ENCODE results near the gene ATG101.
A peak's percentile ranks its signal among the peaks of the same experiment; 100 is the strongest.

Gene ATG101

DNA sequence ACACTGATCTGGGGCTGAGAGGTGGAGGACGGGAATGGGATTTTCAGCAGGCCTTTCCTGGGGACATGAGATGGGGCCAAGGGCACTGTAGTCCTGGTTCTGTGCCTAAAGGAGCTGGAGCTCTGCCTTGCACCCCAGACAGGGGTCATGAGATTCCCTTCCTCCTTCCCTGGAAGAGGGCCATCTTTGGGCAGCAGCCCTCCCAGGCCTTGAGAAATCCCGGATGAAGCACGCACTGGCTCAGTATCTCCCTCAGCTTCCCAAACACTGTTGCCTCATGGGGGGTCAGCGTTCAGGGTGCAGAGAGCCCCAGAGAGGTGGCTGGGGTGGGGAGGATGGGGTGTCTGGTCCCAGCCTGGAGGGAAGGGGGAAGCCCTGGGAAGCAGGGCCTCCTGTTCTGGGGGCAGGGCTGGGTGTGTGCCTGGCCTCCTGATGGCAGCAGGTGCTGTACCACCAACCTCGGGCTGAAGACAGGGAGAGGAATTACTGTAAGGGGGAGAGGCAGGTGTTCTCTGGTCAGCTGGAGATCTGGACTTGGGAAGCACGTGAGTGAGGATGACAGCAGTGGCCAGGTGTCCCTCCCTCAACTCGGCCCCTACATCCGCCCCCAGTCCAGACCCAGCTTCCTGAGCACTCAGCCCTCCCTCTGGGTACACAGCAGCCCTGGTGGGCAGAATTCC, 26.9 kb upstream of the ATG101 start:
- no peak for DNase-seq (ENCODE audit: low read depth)

GRCh38 chr12:52043386-52044212, 26.2 kb upstream of the ATG101 start:
- DNase-seq (ENCODE audit: low read depth), result no peak

DNA sequence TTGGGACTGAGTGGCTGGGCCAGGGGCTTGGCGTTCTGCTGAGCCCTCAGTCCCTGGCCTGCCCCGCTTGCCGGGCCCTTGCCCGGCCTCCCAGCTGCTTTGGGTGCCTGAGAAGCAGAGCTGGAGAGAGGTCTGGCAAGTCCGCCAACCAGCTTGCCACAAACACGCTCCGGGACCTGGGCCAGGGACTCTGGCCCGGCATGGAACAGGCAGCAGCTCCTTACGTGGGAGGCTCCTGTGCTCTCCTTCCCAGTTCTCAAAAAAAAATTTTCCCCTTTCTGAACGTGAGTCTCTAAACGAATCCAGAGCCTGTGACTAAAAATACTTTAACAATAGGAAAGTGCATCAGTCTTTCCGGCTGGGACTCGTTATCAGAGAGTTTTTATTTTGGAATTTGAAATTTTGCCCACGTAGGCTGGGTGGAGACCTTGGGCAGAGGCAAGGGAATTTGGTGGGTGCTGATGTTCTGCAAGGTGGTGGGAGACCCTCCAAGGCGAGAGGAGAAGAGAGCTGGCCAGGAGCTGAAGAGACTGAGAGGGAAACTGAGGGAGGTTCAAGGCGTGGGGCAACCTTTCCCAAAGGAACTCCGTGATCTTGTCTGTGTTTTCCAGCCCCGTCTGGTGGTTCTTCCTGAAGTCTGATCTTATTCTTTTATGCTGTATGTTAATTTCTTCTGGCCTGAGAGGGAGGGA, 25.3 kb upstream of the ATG101 start:
- DNase-seq (ENCODE audit: low read depth), result no peak

DNA sequence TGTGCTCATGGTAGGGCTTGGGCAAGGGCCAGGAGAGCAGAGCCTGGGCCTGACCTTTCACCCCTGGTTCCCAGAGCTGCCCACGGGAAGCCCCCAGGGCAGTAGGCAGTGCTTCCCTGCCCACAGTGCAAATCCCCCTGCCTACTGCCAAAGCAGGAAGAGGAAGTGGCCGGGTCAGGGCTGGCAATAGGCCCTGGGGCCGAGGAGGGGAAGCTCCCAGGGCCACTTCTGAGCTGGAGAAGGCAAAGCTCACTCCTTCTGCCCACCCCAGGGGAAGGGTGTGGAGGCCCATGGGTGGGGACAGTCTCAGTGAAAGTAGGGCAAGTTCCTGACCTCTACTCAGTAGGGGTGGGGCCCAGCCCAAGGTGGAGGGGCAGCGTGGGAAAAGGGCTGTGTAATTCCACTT, 24.0 kb upstream of the ATG101 start:
- no peak for DNase-seq (ENCODE audit: low read depth)

DNA sequence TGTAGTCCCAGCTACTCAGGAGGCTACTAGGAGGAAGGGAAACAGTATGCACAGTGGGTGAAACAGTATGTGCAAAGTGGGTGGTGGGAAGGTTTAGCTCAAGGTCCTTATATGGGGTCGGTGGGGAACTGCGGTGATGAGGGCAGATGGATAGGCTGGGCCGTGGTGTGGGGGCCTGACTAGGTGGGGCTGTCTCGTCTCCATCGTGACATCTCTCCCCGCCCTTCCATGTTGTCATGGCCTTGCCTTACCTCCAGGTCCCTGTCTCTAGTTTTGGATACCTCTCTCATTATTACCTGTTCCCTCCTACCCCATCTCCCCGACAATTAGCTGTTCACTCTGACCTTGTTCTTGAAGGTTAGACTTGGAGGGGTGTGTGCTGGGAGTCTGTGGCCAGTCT, 22.9 kb upstream of the ATG101 start:
- DNase-seq (ENCODE audit: low read depth), result no peak

DNA sequence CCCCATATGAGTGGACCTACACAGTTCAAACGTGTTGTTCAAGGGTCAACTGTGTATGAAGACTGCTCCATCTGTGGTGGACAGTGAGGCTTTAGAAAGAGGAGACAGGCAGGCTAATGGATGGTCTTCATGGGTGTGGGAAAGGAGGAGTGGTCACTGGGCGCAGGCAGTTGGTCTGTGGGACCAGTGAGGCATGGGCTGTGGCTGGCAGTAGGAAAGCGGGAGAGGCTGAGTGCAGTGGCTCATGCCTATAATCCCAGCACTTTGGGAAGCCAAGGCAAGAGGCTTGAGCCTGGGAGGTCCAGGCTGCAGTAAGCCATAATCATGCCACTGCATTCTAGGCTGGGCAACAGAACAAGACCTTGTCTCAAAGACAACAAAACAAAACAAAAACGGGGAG, 20.5 kb upstream of the ATG101 start:
- no peak for DNase-seq (ENCODE audit: low read depth)

GRCh38 chr12:52049688-52050087, 20.1 kb upstream of the ATG101 start:
- DNase-seq (ENCODE audit: low read depth), result no peak

- no peak for DNase-seq (ENCODE audit: low read depth)
Observed at GRCh38 chr12:52050116-52050757, 19.5 kb upstream of the ATG101 start.

GRCh38 chr12:52050758-52051541, 18.8 kb upstream of the ATG101 start, which contains the start of gene NR4A1:
Gene NR4A1, plus strand, starts transcription at chr12:52051442. Its CDS starts 2,887 bp downstream, at chr12:52054329.
- peak; percentile 99 for DNase-seq (ENCODE audit: low read depth)

DNA sequence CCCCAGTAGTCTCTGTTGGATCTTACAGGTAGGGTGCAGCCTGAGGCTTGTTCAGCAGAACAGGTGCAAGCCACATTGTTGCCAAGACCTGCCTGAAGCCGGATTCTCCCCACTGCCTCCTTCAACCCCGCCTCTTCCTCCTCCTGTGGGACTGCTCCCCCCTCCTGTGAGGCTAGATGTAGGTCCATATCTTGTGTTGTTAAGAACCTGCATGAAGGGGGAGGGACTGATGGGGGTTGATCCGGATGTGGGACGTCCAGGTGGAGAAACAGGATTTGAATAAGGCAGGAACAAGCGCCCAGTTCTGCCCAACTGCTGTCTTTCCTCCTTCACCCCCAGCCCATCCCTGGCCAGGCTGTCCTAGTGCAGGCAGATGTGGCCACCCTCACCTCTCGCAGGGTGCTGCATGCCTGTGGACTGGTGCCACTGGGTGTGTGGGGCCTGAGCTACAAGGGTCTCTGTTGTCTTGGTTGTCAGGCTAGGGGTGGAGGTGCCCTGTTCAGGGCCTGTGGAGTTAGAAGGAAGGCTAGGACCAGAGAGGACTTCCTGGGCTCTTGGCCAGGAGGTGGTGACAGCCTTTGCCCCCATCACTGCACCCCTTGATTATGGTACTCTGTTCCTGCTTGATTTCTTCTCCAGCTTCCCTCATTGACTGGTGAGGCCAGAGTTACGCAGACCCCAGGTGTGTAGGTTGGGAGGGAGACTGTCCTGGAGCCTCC, 17.2 kb upstream of the ATG101 start:
- DNase-seq (ENCODE audit: low read depth), result no peak

DNA sequence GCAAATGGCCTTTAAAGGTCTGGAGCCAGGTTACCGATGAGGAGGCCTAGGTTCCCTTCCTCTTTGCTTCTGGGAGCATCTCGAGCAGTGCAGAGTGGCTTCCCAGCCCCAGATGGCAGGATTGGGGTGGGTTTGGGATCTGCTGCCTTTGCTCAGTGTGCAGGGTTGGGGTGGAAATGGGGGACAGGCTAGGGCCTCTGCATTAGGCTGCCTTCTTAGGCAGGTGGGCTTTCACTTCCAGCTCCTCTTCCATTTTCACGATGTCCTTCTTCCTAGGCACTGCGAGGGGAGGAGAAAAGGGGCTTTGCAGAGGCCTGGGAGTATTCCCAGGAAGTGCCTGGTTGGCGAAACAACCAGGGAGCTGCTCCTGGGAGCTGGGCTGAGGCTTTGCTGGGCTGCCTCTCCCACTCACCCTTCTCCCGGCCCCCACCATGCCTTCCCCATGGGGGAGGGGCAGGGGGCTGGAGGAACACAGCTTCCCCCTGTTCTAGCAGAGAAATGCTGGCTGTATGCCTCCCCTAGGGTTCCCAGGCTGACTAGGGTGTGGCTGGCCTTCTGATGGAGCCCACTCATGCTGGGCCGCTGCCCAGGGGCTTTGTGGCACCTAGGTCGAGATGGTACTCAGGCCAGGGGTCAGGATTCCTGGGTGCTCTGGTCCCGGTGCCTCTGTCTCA, 16.1 kb upstream of the ATG101 start:
- DNase-seq (ENCODE audit: low read depth), result no peak

DNA sequence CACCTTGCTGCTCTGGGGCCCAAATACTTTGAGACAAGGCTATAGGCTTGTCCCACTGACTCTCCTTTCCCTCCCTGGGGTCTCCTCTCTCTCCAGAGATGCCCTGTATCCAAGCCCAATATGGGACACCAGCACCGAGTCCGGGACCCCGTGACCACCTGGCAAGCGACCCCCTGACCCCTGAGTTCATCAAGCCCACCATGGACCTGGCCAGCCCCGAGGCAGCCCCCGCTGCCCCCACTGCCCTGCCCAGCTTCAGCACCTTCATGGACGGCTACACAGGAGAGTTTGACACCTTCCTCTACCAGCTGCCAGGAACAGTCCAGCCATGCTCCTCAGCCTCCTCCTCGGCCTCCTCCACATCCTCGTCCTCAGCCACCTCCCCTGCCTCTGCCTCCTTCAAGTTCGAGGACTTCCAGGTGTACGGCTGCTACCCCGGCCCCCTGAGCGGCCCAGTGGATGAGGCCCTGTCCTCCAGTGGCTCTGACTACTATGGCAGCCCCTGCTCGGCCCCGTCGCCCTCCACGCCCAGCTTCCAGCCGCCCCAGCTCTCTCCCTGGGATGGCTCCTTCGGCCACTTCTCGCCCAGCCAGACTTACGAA, 15.4 kb upstream of the ATG101 start:
- DNase-seq (ENCODE audit: low read depth), result no peak

- DNase-seq (ENCODE audit: low read depth), result no peak
Observed at GRCh38 chr12:52054833-52055730, 14.7 kb upstream of the ATG101 start.

DNA sequence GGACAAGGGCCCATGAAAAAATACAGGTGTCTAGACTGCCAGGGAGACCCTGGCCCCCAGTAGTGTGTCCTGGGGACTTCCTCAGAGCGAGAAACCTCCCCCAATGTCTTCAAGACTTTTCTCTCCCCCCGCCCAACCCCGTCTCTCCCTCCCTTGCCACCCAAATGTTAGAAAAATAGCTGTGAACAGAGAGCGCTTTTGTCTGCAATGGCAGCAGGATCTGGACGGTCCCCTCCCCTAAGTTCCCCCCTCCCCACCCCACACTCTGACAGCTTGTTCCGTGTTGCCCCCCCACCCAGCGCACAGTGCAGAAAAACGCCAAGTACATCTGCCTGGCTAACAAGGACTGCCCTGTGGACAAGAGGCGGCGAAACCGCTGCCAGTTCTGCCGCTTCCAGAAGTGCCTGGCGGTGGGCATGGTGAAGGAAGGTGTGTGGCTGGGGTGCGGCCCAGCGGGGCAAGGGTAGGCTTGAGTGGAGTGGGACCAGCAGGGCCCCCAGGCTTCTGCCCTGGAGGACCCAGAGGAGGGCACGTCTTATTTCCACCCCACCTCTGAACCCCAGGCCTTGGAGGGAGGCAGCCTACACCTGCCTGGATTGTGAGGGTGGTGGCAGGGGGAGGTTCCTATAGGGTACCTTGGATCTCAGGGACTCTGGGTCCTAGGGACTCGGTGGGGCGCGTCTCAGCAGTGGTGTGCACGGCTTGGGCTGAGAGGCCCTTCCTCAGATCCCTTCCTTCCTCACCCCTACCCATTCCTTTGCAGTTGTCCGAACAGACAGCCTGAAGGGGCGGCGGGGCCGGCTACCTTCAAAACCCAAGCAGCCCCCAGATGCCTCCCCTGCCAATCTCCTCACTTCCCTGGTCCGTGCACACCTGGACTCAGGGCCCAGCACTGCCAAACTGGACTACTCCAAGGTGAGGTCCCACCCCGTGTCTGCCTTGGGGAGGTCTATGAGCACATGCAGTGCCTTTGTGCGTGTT, 13.8 kb upstream of the ATG101 start:
- peak; percentile 35 for DNase-seq (ENCODE audit: low read depth)

DNA sequence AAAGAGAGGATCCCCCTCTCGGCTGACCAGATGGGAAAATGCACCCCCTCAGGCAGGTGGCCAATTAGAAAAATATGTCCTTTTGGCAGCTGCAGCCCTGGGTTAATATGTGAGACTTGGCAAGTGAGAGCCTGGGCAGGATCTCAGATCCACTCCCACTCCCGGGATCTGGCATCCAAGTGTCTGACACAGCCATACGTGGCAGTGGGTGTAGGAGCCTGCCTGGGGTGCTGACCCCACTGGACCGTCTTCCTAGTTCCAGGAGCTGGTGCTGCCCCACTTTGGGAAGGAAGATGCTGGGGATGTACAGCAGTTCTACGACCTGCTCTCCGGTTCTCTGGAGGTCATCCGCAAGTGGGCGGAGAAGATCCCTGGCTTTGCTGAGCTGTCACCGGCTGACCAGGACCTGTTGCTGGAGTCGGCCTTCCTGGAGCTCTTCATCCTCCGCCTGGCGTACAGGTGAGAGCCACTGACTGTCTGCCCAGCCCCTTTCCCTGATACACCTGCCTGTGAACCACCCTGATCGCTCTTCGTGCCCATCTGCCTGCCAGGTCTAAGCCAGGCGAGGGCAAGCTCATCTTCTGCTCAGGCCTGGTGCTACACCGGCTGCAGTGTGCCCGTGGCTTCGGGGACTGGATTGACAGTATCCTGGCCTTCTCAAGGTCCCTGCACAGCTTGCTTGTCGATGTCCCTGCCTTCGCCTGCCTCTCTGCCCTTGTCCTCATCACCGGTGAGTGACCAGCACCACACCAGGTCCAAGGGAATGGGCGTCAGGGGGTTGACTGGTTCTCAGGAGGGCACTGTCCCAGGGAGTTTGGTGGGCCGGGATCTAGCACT, 12.8 kb upstream of the ATG101 start:
- DNase-seq (ENCODE audit: low read depth), result no peak

Data from stimulated activated CD8-positive, alpha-beta memory T cell treated with anti-CD3 and anti-CD28 coated beads, Interleukin-12 subunit alpha, Interleukin-12 subunit beta, amount 100 ng/mL, for 1 hour (primary cell).